Vagina (tissue), 2 donors: Measurements from ENCODE around the gene APPBP2.

ENCODE experiments used
- POLR2A ChIP-seq, 2 donors: fragments of 450-650 bp; IDR thresholded peaks; one replicate each; pipeline ENCODE4 v1.6.1; 2017; ENCODE audit warnings: antibody characterized with exemption in 2 of 2, mild to moderate bottlenecking in 2 of 2, moderate library complexity in 2 of 2
- TF ChIP-seq, protein P1 (sequence below), 3 experiments: fragments of 450-650 bp in 2 of 3; fragments of 200-600 bp in 1 of 3; sonication (generic) in 1 of 3; IDR thresholded peaks; one replicate each; pipeline ENCODE4 v1.5.1; 2017 to 2019; ENCODE audit warnings: antibody characterized with exemption in 3 of 3, mild to moderate bottlenecking in 2 of 3, moderate library complexity in 2 of 3

GRCh38 chr17:60421273-60422161, 104.5 kb downstream of the APPBP2 start:
- TF ChIP-seq, protein P1, sequence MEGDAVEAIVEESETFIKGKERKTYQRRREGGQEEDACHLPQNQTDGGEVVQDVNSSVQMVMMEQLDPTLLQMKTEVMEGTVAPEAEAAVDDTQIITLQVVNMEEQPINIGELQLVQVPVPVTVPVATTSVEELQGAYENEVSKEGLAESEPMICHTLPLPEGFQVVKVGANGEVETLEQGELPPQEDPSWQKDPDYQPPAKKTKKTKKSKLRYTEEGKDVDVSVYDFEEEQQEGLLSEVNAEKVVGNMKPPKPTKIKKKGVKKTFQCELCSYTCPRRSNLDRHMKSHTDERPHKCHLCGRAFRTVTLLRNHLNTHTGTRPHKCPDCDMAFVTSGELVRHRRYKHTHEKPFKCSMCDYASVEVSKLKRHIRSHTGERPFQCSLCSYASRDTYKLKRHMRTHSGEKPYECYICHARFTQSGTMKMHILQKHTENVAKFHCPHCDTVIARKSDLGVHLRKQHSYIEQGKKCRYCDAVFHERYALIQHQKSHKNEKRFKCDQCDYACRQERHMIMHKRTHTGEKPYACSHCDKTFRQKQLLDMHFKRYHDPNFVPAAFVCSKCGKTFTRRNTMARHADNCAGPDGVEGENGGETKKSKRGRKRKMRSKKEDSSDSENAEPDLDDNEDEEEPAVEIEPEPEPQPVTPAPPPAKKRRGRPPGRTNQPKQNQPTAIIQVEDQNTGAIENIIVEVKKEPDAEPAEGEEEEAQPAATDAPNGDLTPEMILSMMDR (IDR thresholded peaks at IDR 0.05) = peak; percentile 91 to 100 (median 91)
- no peak for TF ChIP-seq POLR2A (IDR thresholded peaks at IDR 0.05)
